ENCODE results near the gene PIF1.

The PIF1 gene

DNA sequence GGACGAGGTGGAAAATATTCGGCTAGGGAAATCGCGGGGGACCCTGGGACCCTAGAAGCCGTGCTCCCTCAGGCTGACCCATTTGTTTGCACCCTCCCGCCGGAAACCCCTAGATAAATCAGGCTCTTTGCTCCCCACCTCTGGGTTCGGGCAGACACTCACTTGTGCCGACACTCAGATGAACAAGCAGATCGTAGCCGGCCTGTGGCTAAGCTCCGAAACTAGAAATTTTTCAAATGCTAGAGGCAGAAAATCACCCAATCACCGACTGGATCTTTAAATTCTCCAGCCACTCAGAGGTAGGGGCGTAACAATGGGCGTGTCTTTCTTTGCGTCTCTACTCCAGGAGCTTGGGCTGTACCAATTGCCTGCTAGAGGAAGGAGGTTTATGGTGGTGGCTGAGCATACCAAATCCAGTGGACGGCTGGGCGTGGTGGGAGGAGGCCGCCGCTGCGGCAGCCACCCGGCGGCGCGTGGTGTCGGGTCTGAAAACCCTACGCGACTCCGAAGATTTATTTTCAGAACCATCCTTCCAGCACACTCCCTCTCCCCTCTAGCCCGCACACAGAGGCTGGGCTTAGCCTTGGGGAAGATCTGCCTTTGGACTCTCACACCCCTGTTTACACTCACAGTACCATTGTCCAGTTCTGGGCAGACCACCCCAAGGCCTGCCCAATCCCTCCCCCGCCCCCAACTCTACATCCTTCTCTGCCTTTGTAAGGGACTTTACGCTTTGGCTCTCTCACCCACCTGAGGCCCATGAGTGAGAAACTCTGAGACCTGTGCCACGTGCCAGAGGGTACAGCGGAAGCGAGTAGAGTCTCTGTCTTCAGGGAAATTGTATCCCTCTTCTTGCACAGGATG, at the start of gene PIF1:
Gene PIF1 (minus strand): TSS at position 217 of the 864 bp plus-strand sequence. CDS start 1,312 bp downstream, outside the sequence.
- DNase-seq (ENCODE audit: low spot score): peak; percentile 91

DNA sequence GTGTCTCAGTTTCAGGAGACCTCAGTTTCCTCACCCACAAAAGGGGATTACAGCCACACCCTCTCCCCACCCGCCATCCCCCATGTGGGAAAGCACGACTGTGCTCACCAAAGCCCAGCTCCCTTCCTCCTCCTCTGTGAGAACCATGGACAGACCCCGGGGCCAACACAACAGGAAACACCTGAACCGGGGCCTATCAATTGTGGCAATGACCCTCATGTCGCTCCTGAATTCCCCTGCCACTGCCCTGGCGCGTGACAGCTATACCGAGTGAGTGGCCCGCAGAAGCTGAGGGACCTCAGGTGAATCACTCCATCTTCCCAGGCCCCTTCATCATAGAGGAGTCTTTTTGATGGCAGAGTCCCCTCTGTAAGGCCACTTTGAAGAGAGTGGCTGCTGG, 44.9 kb upstream of the PIF1 start:
- DNase-seq (ENCODE audit: low spot score): no peak

GRCh38 chr15:64869501-64869900, 44.1 kb upstream of the PIF1 start:
- no peak for DNase-seq (ENCODE audit: low spot score)

DNA sequence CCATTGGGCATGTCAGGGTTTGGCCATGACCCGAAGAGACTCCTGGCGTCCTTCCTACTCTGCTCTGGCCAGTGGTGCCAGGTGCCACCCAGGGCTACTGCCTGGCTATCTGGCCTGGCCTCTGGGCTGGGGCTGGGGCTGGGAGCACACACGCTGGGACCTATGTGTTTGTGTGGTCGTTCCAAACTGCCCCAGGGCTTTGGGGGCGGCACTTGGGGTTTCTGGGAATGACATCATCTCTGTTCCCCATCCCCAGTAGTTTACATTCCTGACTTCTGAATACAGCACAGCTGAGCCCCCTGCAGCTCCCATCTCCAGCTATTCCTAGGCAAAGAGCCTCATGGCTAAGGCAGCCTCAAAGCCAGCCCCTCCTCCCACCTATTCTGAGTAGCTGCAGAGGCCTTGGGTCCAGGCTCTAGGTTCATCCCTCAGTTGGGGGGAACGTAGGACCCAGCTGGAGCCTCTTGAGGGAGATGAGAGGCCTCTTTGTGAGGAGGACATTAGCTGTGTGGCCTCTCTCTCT, 40.6 kb upstream of the PIF1 start:
- no peak for DNase-seq (ENCODE audit: low spot score)

- DNase-seq (ENCODE audit: low spot score): no peak
These were observed 39.9 kb upstream of the PIF1 start for GRCh38 chr15:64865126-64865997.

- DNase-seq (ENCODE audit: low spot score): no peak
These were observed 38.6 kb upstream of the PIF1 start for GRCh38 chr15:64864068-64864467.

DNA sequence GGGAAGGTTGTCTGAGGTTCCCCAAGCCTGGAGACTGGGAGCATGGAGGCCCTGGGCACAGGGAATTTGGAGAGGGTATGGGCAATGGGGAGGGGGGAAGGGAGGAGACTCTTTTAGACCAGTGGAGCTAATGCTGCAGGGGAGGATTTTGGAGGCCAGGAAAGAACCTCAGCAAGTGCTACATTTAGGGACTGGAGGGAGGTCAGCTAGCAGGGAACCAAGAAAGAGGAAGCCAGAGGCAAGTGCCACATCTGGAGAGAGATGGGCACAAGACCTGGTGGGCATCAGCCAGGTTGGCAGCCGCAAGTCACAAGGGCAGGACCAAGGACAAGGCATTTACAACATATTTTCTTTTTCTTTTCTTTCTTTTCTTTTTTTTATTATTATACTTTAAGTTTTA, 37.0 kb upstream of the PIF1 start:
- DNase-seq (ENCODE audit: low spot score): no peak

- DNase-seq (ENCODE audit: low spot score): no peak
These were observed 36.5 kb upstream of the PIF1 start for GRCh38 chr15:64861960-64862359.

DNA sequence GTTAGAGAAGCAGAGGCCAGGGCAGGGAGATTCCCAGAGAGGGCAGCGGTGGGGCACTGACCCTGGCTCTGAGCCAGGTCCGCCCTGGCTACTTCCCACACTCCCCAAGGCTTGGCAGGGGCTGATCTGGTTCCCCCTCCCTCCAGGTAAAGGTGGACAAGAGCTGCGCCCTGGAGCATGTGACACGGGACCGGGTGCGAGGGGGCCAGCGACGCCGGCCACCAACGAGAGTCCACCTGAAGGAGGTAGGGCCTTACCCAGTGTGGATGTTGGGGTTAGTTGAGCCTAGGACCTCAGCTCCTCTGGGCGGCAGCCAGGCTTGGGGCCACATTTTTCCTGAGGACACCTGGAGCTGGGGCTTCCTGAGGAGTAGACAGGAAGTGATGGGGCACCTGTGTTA, 35.9 kb upstream of the PIF1 start:
- no peak for DNase-seq (ENCODE audit: low spot score)

GRCh38 chr15:64859226-64859625, 33.8 kb upstream of the PIF1 start:
- no peak for DNase-seq (ENCODE audit: low spot score)

DNA sequence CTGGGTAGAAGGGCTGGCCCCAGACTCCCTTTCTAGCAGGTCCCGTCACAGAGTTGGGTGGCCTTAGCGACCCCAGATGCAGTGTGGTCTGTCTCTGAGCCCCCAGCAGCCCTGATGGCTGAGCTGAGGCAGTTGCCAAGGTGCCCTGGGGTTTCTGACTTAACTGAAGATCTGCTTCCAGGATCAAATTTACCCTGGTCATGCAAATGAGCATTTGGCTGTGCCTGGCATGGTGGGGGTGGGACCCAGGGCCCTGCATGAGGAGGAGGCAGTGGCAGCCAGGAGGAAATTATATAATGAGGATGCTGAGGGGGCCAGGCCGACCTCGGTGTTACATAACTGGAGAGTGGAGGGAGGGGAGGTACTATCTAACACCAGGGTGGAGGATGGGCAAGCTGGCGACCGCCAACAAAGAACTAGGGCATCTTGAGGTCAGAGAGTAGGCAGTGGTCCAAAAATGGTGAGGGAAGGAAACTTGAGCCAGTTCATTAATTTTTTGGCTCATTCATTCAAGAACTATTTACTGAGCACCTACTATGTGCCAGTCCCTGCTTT, 32.7 kb upstream of the PIF1 start:
- DNase-seq (ENCODE audit: low spot score): no peak

- no peak for DNase-seq (ENCODE audit: low spot score)
These were observed 32.0 kb upstream of the PIF1 start for GRCh38 chr15:64857421-64857820.

- DNase-seq (ENCODE audit: low spot score): no peak
These were observed 31.1 kb upstream of the PIF1 start for GRCh38 chr15:64856429-64857145.

- no peak for DNase-seq (ENCODE audit: low spot score)
These were observed 29.9 kb upstream of the PIF1 start for GRCh38 chr15:64855205-64855975.

GRCh38 chr15:64854526-64854925, 29.1 kb upstream of the PIF1 start:
- no peak for DNase-seq (ENCODE audit: low spot score)

DNA sequence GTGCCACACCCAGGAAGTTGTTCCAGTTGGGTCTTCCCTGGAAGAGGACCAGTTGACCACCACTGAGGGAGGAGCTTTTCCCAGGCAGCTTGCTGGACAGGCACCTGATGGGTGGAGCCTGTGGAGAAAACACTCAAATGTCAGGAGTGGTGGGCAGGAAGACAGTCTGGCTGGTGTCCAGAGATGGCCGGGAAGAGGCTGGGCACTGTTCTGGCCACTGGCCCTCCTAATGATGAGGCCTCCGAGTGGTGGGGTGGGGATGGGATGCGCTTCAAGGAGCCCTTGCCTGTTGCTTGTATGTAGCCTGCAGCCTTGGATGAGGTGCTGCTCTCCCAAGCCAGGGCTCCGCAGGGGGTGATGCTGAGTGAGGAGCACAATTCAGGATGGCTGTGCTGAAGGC, 28.6 kb upstream of the PIF1 start:
- DNase-seq (ENCODE audit: low spot score): no peak

- no peak for DNase-seq (ENCODE audit: low spot score)
These were observed 26.0 kb upstream of the PIF1 start for GRCh38 chr15:64851503-64851840.

GRCh38 chr15:64850778-64851502, 25.5 kb upstream of the PIF1 start:
- no peak for DNase-seq (ENCODE audit: low spot score)

GRCh38 chr15:64847876-64848716, 22.6 kb upstream of the PIF1 start:
- no peak for DNase-seq (ENCODE audit: low spot score)

- no peak for DNase-seq (ENCODE audit: low spot score)
These were observed 22.0 kb upstream of the PIF1 start for GRCh38 chr15:64847448-64847847.
